Glutamatergic neuron (in vitro differentiated cells): Measurements from ENCODE around the gene AZU1. TPM values are rescaled to one million over a fixed set of nuclear protein-coding genes. Genes with fewer than 3 reads are reported as not detected.

Source experiments
- DNase-seq: peaks from one replicate; pipeline ENCODE4 v3.0.0; 2022
- H3K27ac Mint-ChIP-seq: one replicate; pipeline ENCODE4 v1.8.0; 2020; ENCODE audit warnings: mild to moderate bottlenecking, mixed read lengths, inconsistent platforms; ENCODE audit not compliant: unreplicated experiment
- H3K27me3 Mint-ChIP-seq: one replicate; pipeline ENCODE4 v1.8.0; 2020; ENCODE audit warnings: mild to moderate bottlenecking, moderate library complexity, mixed read lengths, inconsistent platforms; ENCODE audit not compliant: unreplicated experiment
- H3K36me3 Mint-ChIP-seq: one replicate; pipeline ENCODE4 v1.8.0; 2020; ENCODE audit warnings: mild to moderate bottlenecking, mixed read lengths, inconsistent platforms; ENCODE audit not compliant: unreplicated experiment
- H3K4me1 Mint-ChIP-seq: one replicate; pipeline ENCODE4 v1.8.0; 2020; ENCODE audit warnings: mild to moderate bottlenecking, low read depth, mixed read lengths, inconsistent platforms; ENCODE audit not compliant: unreplicated experiment
- H3K4me3 Mint-ChIP-seq: one replicate; pipeline ENCODE4 v1.8.0; 2020; ENCODE audit warnings: mild to moderate bottlenecking, mixed read lengths, inconsistent platforms; ENCODE audit not compliant: unreplicated experiment
- H3K9me3 Mint-ChIP-seq: one replicate; pipeline ENCODE4 v1.8.0; 2020; ENCODE audit warnings: mild to moderate bottlenecking, moderate library complexity, mixed read lengths, inconsistent platforms; ENCODE audit not compliant: unreplicated experiment
- CTCF ChIP-seq: fragments of 200-600 bp; sonication (generic); IDR thresholded peaks from one replicate; pipeline ENCODE4 v1.5.0; 2021; ENCODE audit not compliant: partially characterized antibody, unreplicated experiment
- long read RNA-seq: library from polyadenylated mRNA; unstranded; transcript quantifications from one replicate; pipeline ENCODE4 v2.0.0, GENCODE V29; 2020; ENCODE audit not compliant: unreplicated experiment
- total RNA-seq: library from RNA; stranded (reverse); fragmentation: NEBNext Ultra II Directional; extraction: Animal tissue kit (Norgen Biotek cat#: 25700); gene quantifications from one replicate; pipeline ENCODE4 v1.2.1, GENCODE V29; 2021; ENCODE audit not compliant: unreplicated experiment

AZU1 gene
- total RNA-seq: 2.2 TPM
- long read RNA-seq: 0 reads

DNA sequence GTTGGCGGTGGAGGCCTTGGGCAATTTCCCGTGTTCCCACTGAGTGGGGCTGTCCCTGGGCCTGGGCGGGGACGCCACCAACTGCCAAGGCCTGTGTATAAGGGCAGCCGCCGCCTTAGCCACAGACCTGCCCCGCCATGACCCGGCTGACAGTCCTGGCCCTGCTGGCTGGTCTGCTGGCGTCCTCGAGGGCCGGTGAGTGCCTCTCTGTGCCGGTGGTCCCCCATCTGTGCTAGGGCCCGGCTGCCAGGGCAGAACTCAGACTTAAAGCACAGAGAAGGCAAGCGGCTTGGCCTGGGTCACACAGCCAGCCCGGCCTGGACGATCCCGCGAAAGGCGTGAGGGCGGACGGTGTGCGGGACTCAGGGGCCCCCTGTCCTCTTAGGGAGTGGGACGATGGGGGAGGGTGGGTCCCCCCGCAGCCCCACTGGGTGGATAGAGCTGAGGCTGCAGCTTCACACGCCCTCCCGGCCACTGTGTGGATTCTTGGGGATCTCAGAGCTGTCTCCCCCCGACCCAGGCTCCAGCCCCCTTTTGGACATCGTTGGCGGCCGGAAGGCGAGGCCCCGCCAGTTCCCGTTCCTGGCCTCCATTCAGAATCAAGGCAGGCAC lies at the start of gene AZU1:
Gene AZU1, plus strand, starts transcription at position 128 of the 612 bp plus-strand sequence. Its CDS starts 10 bp downstream, at position 138.
- no peak for DNase-seq

DNA sequence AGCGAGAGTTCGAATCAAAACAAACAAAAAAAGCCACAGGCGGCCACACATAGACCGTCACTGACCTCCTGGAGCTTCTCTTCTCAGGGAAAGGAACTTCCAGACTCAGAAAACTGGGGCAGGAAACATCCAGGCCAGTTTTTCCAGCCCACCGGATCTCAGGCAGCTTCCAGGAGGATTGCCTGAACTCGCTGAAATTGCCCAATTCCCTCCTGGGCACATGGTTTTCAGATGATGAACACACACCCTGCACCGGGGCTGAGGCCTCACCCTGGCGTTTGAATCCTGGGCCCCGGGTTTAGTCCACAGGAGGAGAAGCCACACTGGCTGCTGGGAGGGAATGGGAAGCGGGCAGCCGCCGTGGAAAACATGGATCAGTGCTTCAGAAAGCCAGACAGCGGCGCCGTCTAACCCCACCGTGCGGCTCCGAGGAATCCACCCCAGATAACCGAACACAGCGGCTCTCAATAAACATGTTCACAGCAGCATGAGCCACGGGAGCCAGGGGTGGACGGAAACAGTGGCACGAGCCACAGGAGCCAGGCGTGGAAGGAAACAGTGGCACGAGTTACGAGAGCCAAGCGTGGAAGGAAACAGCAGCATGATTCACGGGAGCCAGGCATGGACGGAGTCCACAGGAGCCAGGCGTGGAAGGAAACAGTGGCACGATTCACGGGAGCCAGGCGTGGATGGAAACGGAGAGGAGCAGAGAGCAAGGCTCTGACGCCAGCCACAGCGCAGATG lies 48.6 kb upstream of the AZU1 start:
- Mint-ChIP-seq H3K9me3 (peaks cover 7% of the 10 kb centered on the region), H3K27me3 (peaks cover 7% of the 10 kb centered on the region), H3K36me3 (no peaks in the 10 kb centered on the region), H3K27ac (no peak overlapping the region), H3K4me1 (peaks cover 9% of the 10 kb centered on the region), H3K4me3 (no peak overlapping the region)
- no peak for DNase-seq
- no peak for TF ChIP-seq CTCF

More for the DNA sequence above, at the start of gene AZU1:
- Mint-ChIP-seq H3K4me1 (peaks cover 3% of the 10 kb centered on the region), H3K27me3 (peaks cover under 1% of the 10 kb centered on the region), H3K36me3 (no peaks in the 10 kb centered on the region), H3K27ac (no peak within 1 kb of the TSS), H3K9me3 (peaks cover 4% of the 10 kb centered on the region), H3K4me3 (no peak within 1 kb of the TSS)
- no peak for TF ChIP-seq CTCF

GRCh38 chr19:780935-781334 lies 46.7 kb upstream of the AZU1 start:
- Mint-ChIP-seq H3K4me3 (no peak overlapping the region), H3K4me1 (peaks cover 9% of the 10 kb centered on the region), H3K9me3 (peaks cover 7% of the 10 kb centered on the region), H3K36me3 (no peaks in the 10 kb centered on the region), H3K27ac (no peak overlapping the region), H3K27me3 (peaks cover 7% of the 10 kb centered on the region)
- no peak for TF ChIP-seq CTCF
- DNase-seq: no peak

DNA sequence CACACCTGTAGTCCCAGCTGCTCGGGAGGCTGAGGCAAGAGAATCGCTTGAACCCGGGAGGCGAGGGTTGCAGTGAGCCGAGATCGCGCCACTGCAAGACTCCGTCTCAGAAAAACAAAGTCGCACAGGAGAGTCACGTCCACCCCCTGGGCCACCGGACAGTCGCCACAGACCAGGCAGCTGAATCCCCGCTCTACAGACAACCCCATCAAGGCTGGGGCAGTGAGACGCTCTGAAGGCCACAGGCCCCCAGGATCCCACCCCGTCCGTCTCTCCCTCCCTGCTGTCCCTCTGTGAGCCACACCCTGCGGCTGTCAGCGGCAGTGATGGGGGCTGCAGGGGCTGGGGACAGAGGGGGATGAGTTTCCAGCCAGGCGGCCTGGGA lies 45.8 kb upstream of the AZU1 start:
- Mint-ChIP-seq H3K9me3 (peaks cover 3% of the 10 kb centered on the region), H3K4me1 (peaks cover 7% of the 10 kb centered on the region), H3K27me3 (peaks cover 8% of the 10 kb centered on the region), H3K27ac (no peak overlapping the region), H3K36me3 (no peaks in the 10 kb centered on the region), H3K4me3 (no peak overlapping the region)
- TF ChIP-seq CTCF: no peak
- DNase-seq: no peak
